ENCODE results near the gene SARS2.
A peak's percentile ranks its signal among the peaks of the same experiment; 100 is the strongest.

The SARS2 gene

GRCh38 chr19:38899447-38900201 lies 30.9 kb downstream of the SARS2 start, which contains the start of the genes NFKBIB and SIRT2:
Gene NFKBIB (plus strand): TSS chr19:38899969. CDS start chr19:38900033, 64 bp downstream.
Gene SIRT2 (minus strand): TSS chr19:38899618. CDS start chr19:38899521, 97 bp downstream.
- peak within 1 kb of the TSS; percentile 85 for H3K4me3 ChIP-seq (ENCODE audit: low read depth, low read length)
- TF ChIP-seq, protein P1, sequence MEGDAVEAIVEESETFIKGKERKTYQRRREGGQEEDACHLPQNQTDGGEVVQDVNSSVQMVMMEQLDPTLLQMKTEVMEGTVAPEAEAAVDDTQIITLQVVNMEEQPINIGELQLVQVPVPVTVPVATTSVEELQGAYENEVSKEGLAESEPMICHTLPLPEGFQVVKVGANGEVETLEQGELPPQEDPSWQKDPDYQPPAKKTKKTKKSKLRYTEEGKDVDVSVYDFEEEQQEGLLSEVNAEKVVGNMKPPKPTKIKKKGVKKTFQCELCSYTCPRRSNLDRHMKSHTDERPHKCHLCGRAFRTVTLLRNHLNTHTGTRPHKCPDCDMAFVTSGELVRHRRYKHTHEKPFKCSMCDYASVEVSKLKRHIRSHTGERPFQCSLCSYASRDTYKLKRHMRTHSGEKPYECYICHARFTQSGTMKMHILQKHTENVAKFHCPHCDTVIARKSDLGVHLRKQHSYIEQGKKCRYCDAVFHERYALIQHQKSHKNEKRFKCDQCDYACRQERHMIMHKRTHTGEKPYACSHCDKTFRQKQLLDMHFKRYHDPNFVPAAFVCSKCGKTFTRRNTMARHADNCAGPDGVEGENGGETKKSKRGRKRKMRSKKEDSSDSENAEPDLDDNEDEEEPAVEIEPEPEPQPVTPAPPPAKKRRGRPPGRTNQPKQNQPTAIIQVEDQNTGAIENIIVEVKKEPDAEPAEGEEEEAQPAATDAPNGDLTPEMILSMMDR (IDR thresholded peaks at IDR 0.05; ENCODE audit: borderline replicate concordance, insufficient read depth, low read depth, low read length): no peak

GRCh38 chr19:38898788-38899446 lies 31.6 kb downstream of the SARS2 start:
- H3K4me3 ChIP-seq (ENCODE audit: low read depth, low read length): peak overlapping the region; percentile 78
- TF ChIP-seq, protein P1 (IDR thresholded peaks at IDR 0.05; ENCODE audit: borderline replicate concordance, insufficient read depth, low read depth, low read length): no peak

- H3K4me3 ChIP-seq (ENCODE audit: low read depth, low read length): no peak overlapping the region
Observed at GRCh38 chr19:38894968-38895367, 35.6 kb downstream of the SARS2 start.

GRCh38 chr19:38893341-38893771 lies 37.2 kb downstream of the SARS2 start:
- TF ChIP-seq, protein P1 (IDR thresholded peaks at IDR 0.05; ENCODE audit: borderline replicate concordance, insufficient read depth, low read depth, low read length): no peak
- H3K4me3 ChIP-seq (ENCODE audit: low read depth, low read length): no peak overlapping the region

More at GRCh38 chr19:38894968-38895367, 35.6 kb downstream of the SARS2 start:
- TF ChIP-seq, protein P1 (IDR thresholded peaks at IDR 0.05; ENCODE audit: borderline replicate concordance, insufficient read depth, low read depth, low read length): no peak

DNA sequence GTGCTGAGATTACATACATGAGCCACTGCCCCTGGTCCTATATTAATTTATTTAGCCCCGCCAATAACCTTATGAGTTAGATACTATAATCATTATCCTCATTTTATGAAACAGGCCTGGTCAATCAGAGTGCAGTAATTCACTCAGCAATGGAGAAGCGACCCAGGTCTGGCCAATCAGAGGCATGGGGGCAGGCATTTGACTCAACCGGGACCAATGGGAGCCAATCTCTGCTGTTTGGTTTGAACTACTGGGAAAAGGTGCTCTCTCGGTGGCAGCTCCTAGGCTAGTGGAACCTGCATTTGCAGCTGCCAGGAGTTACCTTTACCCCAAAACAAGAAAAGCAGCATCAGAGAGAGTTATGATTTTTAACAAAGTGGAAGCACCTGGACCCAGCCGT lies 37.7 kb downstream of the SARS2 start:
- TF ChIP-seq, protein P1 (IDR thresholded peaks at IDR 0.05; ENCODE audit: borderline replicate concordance, insufficient read depth, low read depth, low read length): no peak

DNA sequence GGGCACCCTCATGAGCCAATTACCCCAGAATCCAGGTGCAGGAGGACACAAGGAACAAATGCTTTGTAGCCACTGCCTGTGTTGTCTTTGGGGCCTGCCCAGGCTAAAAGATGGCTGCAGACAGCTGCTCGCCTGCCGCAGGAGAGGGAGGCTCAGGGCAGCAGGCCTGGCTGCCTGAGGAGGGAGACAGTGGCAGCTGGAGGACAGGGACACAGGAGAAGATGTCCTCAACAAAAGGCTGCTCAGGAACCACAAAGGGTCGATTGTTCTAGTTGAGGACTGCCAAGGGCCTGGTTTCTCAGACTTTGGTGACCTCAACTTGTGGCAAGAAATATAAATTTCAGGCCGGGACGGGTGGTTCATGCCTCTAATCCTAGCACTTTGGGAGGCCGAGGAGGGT lies 38.8 kb downstream of the SARS2 start:
- TF ChIP-seq, protein P1 (IDR thresholded peaks at IDR 0.05; ENCODE audit: borderline replicate concordance, insufficient read depth, low read depth, low read length): no peak

More for the DNA sequence above, 37.7 kb downstream of the SARS2 start:
- H3K4me3 ChIP-seq (ENCODE audit: low read depth, low read length): no peak overlapping the region

More for the DNA sequence above, 38.8 kb downstream of the SARS2 start:
- H3K4me3 ChIP-seq (ENCODE audit: low read depth, low read length): no peak overlapping the region
